ENCODE results near the gene ANO2.

Gene ANO2

GRCh38 chr12:5796959-5797225, 148.2 kb downstream of the ANO2 start:
- H3K36me3 ChIP-seq (ENCODE audit: control insufficient read depth, low read length): no peaks in the 10 kb centered on the region
- no peaks in the 10 kb centered on the region for H4K20me1 ChIP-seq (ENCODE audit: control insufficient read depth, insufficient read depth, low read depth, low read length)
- no peak overlapping the region for H3K4me3 ChIP-seq (ENCODE audit: low read length)
- 0 out of 2 replicates have a peak, but pooled peaks cover 2% of the 10 kb centered on the region for H3K27me3 ChIP-seq (ENCODE audit: control insufficient read depth, low read length)
- TF ChIP-seq EZH2phosphoT487 (IDR thresholded peaks at IDR 0.05; ENCODE audit: borderline replicate concordance, low read length): no peak
- TF ChIP-seq, protein P1, sequence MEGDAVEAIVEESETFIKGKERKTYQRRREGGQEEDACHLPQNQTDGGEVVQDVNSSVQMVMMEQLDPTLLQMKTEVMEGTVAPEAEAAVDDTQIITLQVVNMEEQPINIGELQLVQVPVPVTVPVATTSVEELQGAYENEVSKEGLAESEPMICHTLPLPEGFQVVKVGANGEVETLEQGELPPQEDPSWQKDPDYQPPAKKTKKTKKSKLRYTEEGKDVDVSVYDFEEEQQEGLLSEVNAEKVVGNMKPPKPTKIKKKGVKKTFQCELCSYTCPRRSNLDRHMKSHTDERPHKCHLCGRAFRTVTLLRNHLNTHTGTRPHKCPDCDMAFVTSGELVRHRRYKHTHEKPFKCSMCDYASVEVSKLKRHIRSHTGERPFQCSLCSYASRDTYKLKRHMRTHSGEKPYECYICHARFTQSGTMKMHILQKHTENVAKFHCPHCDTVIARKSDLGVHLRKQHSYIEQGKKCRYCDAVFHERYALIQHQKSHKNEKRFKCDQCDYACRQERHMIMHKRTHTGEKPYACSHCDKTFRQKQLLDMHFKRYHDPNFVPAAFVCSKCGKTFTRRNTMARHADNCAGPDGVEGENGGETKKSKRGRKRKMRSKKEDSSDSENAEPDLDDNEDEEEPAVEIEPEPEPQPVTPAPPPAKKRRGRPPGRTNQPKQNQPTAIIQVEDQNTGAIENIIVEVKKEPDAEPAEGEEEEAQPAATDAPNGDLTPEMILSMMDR (IDR thresholded peaks at IDR 0.05; ENCODE audit: low read depth, low read length, poor library complexity, severe bottlenecking): no peak
- H3K9me3 ChIP-seq (ENCODE audit: control insufficient read depth, insufficient read depth, low read length): no peaks in the 10 kb centered on the region
- no peaks in the 10 kb centered on the region for H3F3A ChIP-seq (ENCODE audit: control insufficient read depth, insufficient read depth)
- no peaks in the 10 kb centered on the region for H3K4me1 ChIP-seq (ENCODE audit: control insufficient read depth, low read length)
- no peaks in the 10 kb centered on the region for H3K79me2 ChIP-seq (ENCODE audit: control insufficient read depth, low read length)
- no peaks in the 10 kb centered on the region for H3K9me2 ChIP-seq (replicated peaks; ENCODE audit: control insufficient read depth, low read length)
- H3K4me2 ChIP-seq (ENCODE audit: low read length): no peak overlapping the region
- no peak overlapping the region for H3K27ac ChIP-seq (ENCODE audit: low read depth, low read length)

DNA sequence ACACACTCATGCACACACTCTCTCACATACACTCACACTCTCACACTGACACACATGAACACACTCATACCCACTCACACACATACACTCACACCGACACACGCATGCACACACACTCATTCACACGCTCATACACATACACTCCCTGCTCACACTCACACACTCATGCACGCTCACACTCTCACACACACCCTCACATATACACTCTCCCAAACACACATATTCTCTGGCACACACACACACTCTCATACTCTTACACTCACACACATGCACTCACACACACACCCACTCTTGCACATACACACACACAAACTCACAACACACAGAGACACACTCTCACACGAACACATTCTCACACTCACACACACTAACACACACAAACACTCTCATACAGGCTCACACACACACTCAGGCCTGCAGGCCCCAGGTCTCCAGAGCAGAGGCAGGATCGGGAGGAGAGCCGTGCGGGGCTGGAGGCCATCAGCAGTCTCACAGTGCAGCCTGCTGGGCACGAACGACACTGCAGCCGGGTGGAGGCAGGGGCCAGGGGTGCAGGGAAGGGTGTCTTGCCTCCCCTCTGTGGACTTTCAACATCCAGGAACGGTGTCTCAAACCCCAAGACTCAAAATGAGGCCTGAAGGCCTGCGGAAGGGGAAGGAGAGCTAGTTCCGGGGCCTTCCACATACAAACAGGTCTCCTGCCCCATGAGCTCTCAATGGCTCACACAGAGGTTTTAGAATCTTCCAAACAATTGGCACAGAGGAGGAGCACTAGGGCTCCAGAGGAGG, 148.7 kb downstream of the ANO2 start:
- Histone ChIP-seq H3K27me3 (ENCODE audit: control insufficient read depth, low read length) (no peaks in the 10 kb centered on the region), H3K9me2 (replicated peaks; ENCODE audit: control insufficient read depth, low read length) (no peaks in the 10 kb centered on the region), H3K9me3 (ENCODE audit: control insufficient read depth, insufficient read depth, low read length) (no peaks in the 10 kb centered on the region), H3K4me2 (ENCODE audit: low read length) (no peak overlapping the region), H3K36me3 (ENCODE audit: control insufficient read depth, low read length) (no peaks in the 10 kb centered on the region), H3K79me2 (ENCODE audit: control insufficient read depth, low read length) (no peaks in the 10 kb centered on the region), H3K27ac (ENCODE audit: low read depth, low read length) (no peak overlapping the region), H3K4me3 (ENCODE audit: low read length) (no peak overlapping the region), H3F3A (ENCODE audit: control insufficient read depth, insufficient read depth) (no peaks in the 10 kb centered on the region), H4K20me1 (ENCODE audit: control insufficient read depth, insufficient read depth, low read depth, low read length) (no peaks in the 10 kb centered on the region), H3K4me1 (ENCODE audit: control insufficient read depth, low read length) (no peaks in the 10 kb centered on the region)
- TF ChIP-seq, protein P1 (IDR thresholded peaks at IDR 0.05; ENCODE audit: low read depth, low read length, poor library complexity, severe bottlenecking): peak; percentile 69
- no peak for TF ChIP-seq EZH2phosphoT487 (IDR thresholded peaks at IDR 0.05; ENCODE audit: borderline replicate concordance, low read length)

DNA sequence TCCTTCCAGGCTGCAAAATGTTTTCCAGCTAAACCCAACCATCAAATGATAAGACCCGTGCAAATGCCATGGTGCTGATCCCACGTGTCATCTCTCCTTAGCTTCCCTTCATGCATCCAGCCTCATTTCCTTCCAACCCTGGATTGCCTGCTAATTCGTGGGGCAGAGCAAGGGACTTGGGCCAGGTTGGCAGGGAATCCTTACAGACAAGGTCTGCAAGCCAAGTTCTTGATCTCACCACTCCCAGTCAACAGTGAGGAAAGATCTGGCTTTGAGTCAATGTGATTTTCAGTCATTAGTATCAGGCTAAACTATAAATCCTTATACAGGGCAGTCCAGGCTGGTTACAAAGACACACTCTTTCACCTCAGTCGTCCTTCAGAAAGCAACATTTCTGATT, 150.9 kb downstream of the ANO2 start:
- no peak for TF ChIP-seq EZH2phosphoT487 (IDR thresholded peaks at IDR 0.05; ENCODE audit: borderline replicate concordance, low read length)
- TF ChIP-seq, protein P1 (IDR thresholded peaks at IDR 0.05; ENCODE audit: low read depth, low read length, poor library complexity, severe bottlenecking): no peak
- H3K27me3 ChIP-seq (ENCODE audit: control insufficient read depth, low read length): 0 out of 2 replicates have a peak, but pooled peaks cover 2% of the 10 kb centered on the region

More for the DNA sequence above, 150.9 kb downstream of the ANO2 start:
- Histone ChIP-seq H3F3A (ENCODE audit: control insufficient read depth, insufficient read depth) (no peaks in the 10 kb centered on the region), H3K9me2 (replicated peaks; ENCODE audit: control insufficient read depth, low read length) (no peaks in the 10 kb centered on the region), H3K9me3 (ENCODE audit: control insufficient read depth, insufficient read depth, low read length) (no peaks in the 10 kb centered on the region), H3K4me2 (ENCODE audit: low read length) (no peak overlapping the region), H3K4me3 (ENCODE audit: low read length) (no peak overlapping the region), H3K36me3 (ENCODE audit: control insufficient read depth, low read length) (no peaks in the 10 kb centered on the region), H3K79me2 (ENCODE audit: control insufficient read depth, low read length) (no peaks in the 10 kb centered on the region), H3K4me1 (ENCODE audit: control insufficient read depth, low read length) (no peaks in the 10 kb centered on the region), H4K20me1 (ENCODE audit: control insufficient read depth, insufficient read depth, low read depth, low read length) (no peaks in the 10 kb centered on the region), H3K27ac (ENCODE audit: low read depth, low read length) (no peak overlapping the region)

All from DOHH2 (cell line).